ENCODE data around the gene HK3.

The HK3 gene

GRCh38 chr5:176847148-176847547 is 52.0 kb downstream of the HK3 start:
- no peak for DNase-seq

GRCh38 chr5:176846335-176847140 is 52.6 kb downstream of the HK3 start:
- no peak for DNase-seq

- DNase-seq, result no peak
These were observed 53.8 kb downstream of the HK3 start for GRCh38 chr5:176845392-176845713.

GRCh38 chr5:176844706-176845391 is 54.3 kb downstream of the HK3 start:
- no peak for DNase-seq

GRCh38 chr5:176844281-176844680 is 54.9 kb downstream of the HK3 start:
- DNase-seq, result no peak

- DNase-seq, result no peak
These were observed 55.5 kb downstream of the HK3 start for GRCh38 chr5:176843673-176844072.

GRCh38 chr5:176837707-176838115 is 61.4 kb downstream of the HK3 start:
- no peak for DNase-seq

GRCh38 chr5:176836811-176837706 is 62.1 kb downstream of the HK3 start:
- DNase-seq, result no peak

- no peak for DNase-seq
These were observed 63.2 kb downstream of the HK3 start for GRCh38 chr5:176835918-176836317.

GRCh38 chr5:176833286-176833685 is 65.9 kb downstream of the HK3 start:
- no peak for DNase-seq

- no peak for DNase-seq
These were observed 67.0 kb downstream of the HK3 start for GRCh38 chr5:176832162-176832561.

GRCh38 chr5:176831425-176831824 is 67.7 kb downstream of the HK3 start:
- no peak for DNase-seq

GRCh38 chr5:176830995-176831423 is 68.1 kb downstream of the HK3 start:
- DNase-seq, result no peak

All from NCI-H1092 (cell line).